HEK293T (cell line): ENCODE measurements around the gene UAP1.

ENCODE experiments used
- FOXM1 ChIP-seq: fragments of 450-650 bp; IDR thresholded peaks from 2 replicates; pipeline ENCODE4 v1.6.1; 2017; ENCODE audit warnings: mild to moderate bottlenecking, borderline replicate concordance
- SP1 ChIP-seq: fragments of 450-650 bp; IDR thresholded peaks from 2 replicates; pipeline ENCODE4 v1.6.1; 2017

GRCh38 chr1:162530988-162531319 lies 30.6 kb upstream of the UAP1 start:
- TF ChIP-seq FOXM1 (no peak), SP1 (no peak)
